HG03097 (cell line): ENCODE data around the gene MS4A2.

Experiments used
- ATAC-seq: cut with Tn5 transposase; IDR thresholded peaks from one replicate; pipeline ENCODE4 v1.9.1; 2021; ENCODE audit not compliant: unreplicated experiment, low FRiP score

The MS4A2 gene

GRCh38 chr11:60145677-60146076 is 57.2 kb downstream of the MS4A2 start:
- no peak for ATAC-seq
